GM23338 (cell line): Measurements from ENCODE around the gene CER1. TPM values are rescaled to one million over a fixed set of nuclear protein-coding genes. Genes with fewer than 3 reads are reported as not detected.

Experiments
- ATAC-seq: fragments of 200-7000 bp; cut with Tn5 transposase; 3 replicates; pipeline ENCODE4 v1.9.1; 2020
- DNase-seq: peaks from one replicate; pipeline ENCODE4 v3.0.0-alpha.2; 2015; ENCODE audit warnings: low spot score
- H2AFZ ChIP-seq: fragments of 200-600 bp; sonication (generic); 2 replicates; pipeline ENCODE4 v1.8.0; 2016; ENCODE audit warnings: antibody characterized with exemption, mild to moderate bottlenecking, moderate library complexity
- H3F3A ChIP-seq: fragments of 200-600 bp; sonication (generic); replicated peaks from 2 replicates; pipeline ENCODE4 v1.8.0; 2017; ENCODE audit warnings: antibody characterized with exemption, mixed run types, low read depth
- H3K27ac ChIP-seq: fragments of 200-600 bp; sonication (generic); 2 replicates; pipeline ENCODE4 v1.6.1; 2016; ENCODE audit warnings: low read depth
- H3K27me3 ChIP-seq: fragments of 200-600 bp; sonication (generic); 2 replicates; pipeline ENCODE4 v1.8.0; 2016; ENCODE audit warnings: mild to moderate bottlenecking, mixed run types, moderate library complexity; ENCODE audit not compliant: insufficient read depth
- H3K36me3 ChIP-seq: fragments of 200-600 bp; sonication (generic); 2 replicates; pipeline ENCODE4 v1.8.0; 2016; ENCODE audit warnings: mild to moderate bottlenecking; ENCODE audit not compliant: insufficient read depth
- H3K4me1 ChIP-seq: fragments of 200-600 bp; sonication (generic); 2 replicates; pipeline ENCODE4 v1.8.0; 2016; ENCODE audit warnings: mild to moderate bottlenecking, moderate library complexity; ENCODE audit not compliant: insufficient read depth
- H3K4me2 ChIP-seq: fragments of 200-600 bp; sonication (generic); 2 replicates; pipeline ENCODE4 v1.7.1; 2017; ENCODE audit warnings: mixed run types
- H3K4me3 ChIP-seq: fragments of 200-600 bp; sonication (generic); 2 replicates; pipeline ENCODE4 v1.6.1; 2016; ENCODE audit warnings: mixed run types
- H3K79me2 ChIP-seq: fragments of 200-600 bp; sonication (generic); replicated peaks from 2 replicates; pipeline ENCODE4 v1.8.0; 2017; ENCODE audit warnings: mild to moderate bottlenecking; ENCODE audit not compliant: insufficient read depth
- H3K9me2 ChIP-seq: fragments of 200-600 bp; sonication (generic); 2 replicates; pipeline ENCODE4 v1.8.0; 2017; ENCODE audit not compliant: insufficient read depth
- H4K20me1 ChIP-seq: fragments of 200-600 bp; sonication (generic); replicated peaks from 2 replicates; pipeline ENCODE4 v1.8.0; 2017; ENCODE audit warnings: mild to moderate bottlenecking; ENCODE audit not compliant: insufficient read depth
- H3K27ac Mint-ChIP-seq: 2 replicates; pipeline ENCODE4 v1.8.0; 2020; ENCODE audit warnings: inconsistent platforms, mild to moderate bottlenecking, moderate library complexity, mixed read lengths
- H3K27me3 Mint-ChIP-seq: 3 replicates; pipeline ENCODE4 v1.8.0; 2022; ENCODE audit warnings: low read depth, mild to moderate bottlenecking, moderate library complexity, mixed read lengths, inconsistent platforms; ENCODE audit not compliant: insufficient read depth, poor library complexity
- H3K36me3 Mint-ChIP-seq: 3 replicates; pipeline ENCODE4 v1.8.0; 2021; ENCODE audit warnings: low read depth, mild to moderate bottlenecking, inconsistent platforms, moderate library complexity, mixed read lengths
- H3K4me1 Mint-ChIP-seq: 3 replicates; pipeline ENCODE4 v1.8.0; 2020; ENCODE audit warnings: mild to moderate bottlenecking, inconsistent platforms, mixed read lengths
- H3K4me3 Mint-ChIP-seq: 3 replicates; pipeline ENCODE4 v1.8.0; 2021; ENCODE audit warnings: moderate library complexity, mild to moderate bottlenecking, inconsistent platforms, mixed read lengths
- H3K9me3 Mint-ChIP-seq: 3 replicates; pipeline ENCODE4 v1.8.0; 2020; ENCODE audit warnings: moderate library complexity, mild to moderate bottlenecking, inconsistent platforms, mixed read lengths
- CREB1 ChIP-seq: fragments of 250-450 bp; sonication (Bioruptor Pico); IDR thresholded peaks from 2 replicates; pipeline ENCODE4 v1.5.0; 2020; ENCODE audit warnings: low read depth, mild to moderate bottlenecking, moderate library complexity
- CTCF ChIP-seq, 2 experiments: fragments of 200-600 bp in 1 of 2; sonication (generic) in 1 of 2; conservative IDR thresholded peaks; 2 replicates each; pipeline versions ENCODE4 v1.5.1 to v1.6.1; 2016 to 2017; ENCODE audit warnings: antibody characterized with exemption in 2 of 2, low read depth in 2 of 2, mild to moderate bottlenecking in 2 of 2, moderate library complexity in 1 of 2
- ETS1 ChIP-seq: IDR thresholded peaks from 2 replicates; pipeline ENCODE4 v1.6.1; 2016; ENCODE audit warnings: antibody characterized with exemption
- EZH2 ChIP-seq: fragments of 200-600 bp; sonication (generic); IDR thresholded peaks from one replicate; pipeline ENCODE4 v1.8.0; 2017; ENCODE audit warnings: antibody characterized with exemption, mild to moderate bottlenecking, low read depth; ENCODE audit not compliant: unreplicated experiment
- EZH2phosphoT487 ChIP-seq: fragments of 200-600 bp; sonication (generic); IDR thresholded peaks from one replicate; pipeline ENCODE4 v1.8.1; 2018; ENCODE audit warnings: antibody characterized with exemption; ENCODE audit not compliant: unreplicated experiment
- JUNB ChIP-seq: IDR thresholded peaks from one replicate; pipeline ENCODE4 v1.6.1; 2016; ENCODE audit warnings: antibody characterized with exemption; ENCODE audit not compliant: unreplicated experiment
- NANOG ChIP-seq: IDR thresholded peaks from 2 replicates; pipeline ENCODE4 v1.6.1; 2016; ENCODE audit warnings: antibody characterized with exemption, borderline replicate concordance
- POLR2AphosphoS5 ChIP-seq: IDR thresholded peaks from 2 replicates; pipeline ENCODE4 v1.6.1; 2016; ENCODE audit warnings: antibody characterized with exemption, low read depth
- REST ChIP-seq: IDR thresholded peaks from one replicate; pipeline ENCODE4 v1.6.1; 2018; ENCODE audit warnings: antibody characterized with exemption; ENCODE audit not compliant: unreplicated experiment
- STAT1 ChIP-seq: IDR thresholded peaks from one replicate; pipeline ENCODE4 v1.6.1; 2016; ENCODE audit warnings: antibody characterized with exemption; ENCODE audit not compliant: unreplicated experiment
- ZNF114 ChIP-seq: fragments of 250-450 bp; sonication (Bioruptor Pico); IDR thresholded peaks from 2 replicates; pipeline ENCODE4 v1.5.0; 2020; ENCODE audit warnings: mild to moderate bottlenecking, moderate library complexity
- ZNF331 ChIP-seq: fragments of 250-450 bp; sonication (Bioruptor Pico); IDR thresholded peaks from 2 replicates; pipeline ENCODE4 v1.5.0; 2020; ENCODE audit warnings: low read depth, mild to moderate bottlenecking, moderate library complexity
- ZNF462 ChIP-seq: fragments of 250-450 bp; sonication (Bioruptor Pico); IDR thresholded peaks from 2 replicates; pipeline ENCODE4 v1.5.0; 2020; ENCODE audit warnings: mild to moderate bottlenecking, moderate library complexity
- polyA plus RNA-seq: library from polyadenylated mRNA; unstranded; fragments of >200 nt; fragmentation: Nextera tagmentation; extraction: Ambion mirVana; gene quantifications from 2 replicates; pipeline ENCODE4 v1.2.1, GENCODE V29; 2016
- total RNA-seq: library from RNA; depleted of rRNA; stranded (reverse); fragments of >200 nt; shearing (Covaris generic); gene quantifications from 2 replicates; pipeline ENCODE4 v1.2.3, GENCODE V29; 2014

The CER1 gene
- total and polyA plus RNA-seq, 2 experiments from 2014 or later: 0.73 to 4.4 TPM

GRCh38 chr9:14706530-14707140 lies 15.9 kb downstream of the CER1 start:
- no peaks in the 10 kb centered on the region for H4K20me1 ChIP-seq
- H3K27me3 ChIP-seq: no peaks in the 10 kb centered on the region
- H3K4me2 ChIP-seq: no peak overlapping the region
- H3K4me1 ChIP-seq: 0 out of 2 replicates have a peak, but pooled peaks cover 6% of the 10 kb centered on the region
- Mint-ChIP-seq H3K36me3 (peaks cover 4% of the 10 kb centered on the region; the same call in 1 of the 3 replicates), H3K27ac (no peak overlapping the region), H3K4me3 (no peak overlapping the region), H3K4me1 (peaks cover 4% of the 10 kb centered on the region; the same call in 2 of the 3 replicates), H3K9me3 (peaks cover 4% of the 10 kb centered on the region), H3K27me3 (peaks cover 1% of the 10 kb centered on the region)
- H3K36me3 ChIP-seq: no peaks in the 10 kb centered on the region
- H3K9me2 ChIP-seq: no peaks in the 10 kb centered on the region
- no peaks in the 10 kb centered on the region for H3K79me2 ChIP-seq
- ATAC-seq (no peak), DNase-seq (no peak)
- no peak for TF ChIP-seq JUNB
- TF ChIP-seq POLR2AphosphoS5: no peak
- TF ChIP-seq NANOG: no peak
- no peak for TF ChIP-seq EZH2phosphoT487
- TF ChIP-seq CTCF (conservative IDR thresholded peaks at IDR 0.05; ENCODE audit: low read depth in 2 of 2): no peak
- TF ChIP-seq ZNF462 (CRISPR knock-in tag): no peak
- TF ChIP-seq ETS1: no peak
- TF ChIP-seq EZH2: no peak
- no peak for TF ChIP-seq ZNF114 (CRISPR knock-in tag)
- no peak for TF ChIP-seq ZNF331 (CRISPR knock-in tag)
- TF ChIP-seq REST: no peak
- TF ChIP-seq STAT1: no peak
- TF ChIP-seq CREB1 (CRISPR knock-in tag): no peak
- no peak overlapping the region for H3K4me3 ChIP-seq
- no peak overlapping the region for H2AFZ ChIP-seq
- no peaks in the 10 kb centered on the region for H3F3A ChIP-seq
- no peak overlapping the region for H3K27ac ChIP-seq
